Measurements from ENCODE around the gene GYS1.
A peak's percentile ranks its signal among the peaks of the same experiment; 100 is the strongest.

The GYS1 gene

GRCh38 chr19:48999481-49000325 lies 6.6 kb upstream of the GYS1 start:
- peaks cover 48% of the 10 kb centered on the region for H3K36me3 ChIP-seq (ENCODE audit: control insufficient read depth, insufficient read depth, low read length)
- H3K4me3 ChIP-seq (ENCODE audit: extremely low read depth, insufficient read depth, low read length, poor library complexity, severe bottlenecking): no peak overlapping the region
- WGBS, 2 experiments (ENCODE audit: insufficient coverage in 2 of 2): 45 to 49% methylated on average over 13 of the region's 16 CpGs
- H3K4me1 ChIP-seq (ENCODE audit: control insufficient read depth, insufficient read depth, low read length, poor library complexity, severe bottlenecking): peaks cover 3% of the 10 kb centered on the region
- no peaks in the 10 kb centered on the region for H3K9me3 ChIP-seq (ENCODE audit: control insufficient read depth, low read length)
- no peak overlapping the region for H3K27ac ChIP-seq (ENCODE audit: low read depth, low read length, severe bottlenecking)

GRCh38 chr19:48997972-48998371 lies 4.9 kb upstream of the GYS1 start:
- H3K4me3 ChIP-seq (ENCODE audit: extremely low read depth, insufficient read depth, low read length, poor library complexity, severe bottlenecking): no peak overlapping the region
- H3K27ac ChIP-seq (ENCODE audit: low read depth, low read length, severe bottlenecking): no peak overlapping the region
- H3K36me3 ChIP-seq (ENCODE audit: control insufficient read depth, insufficient read depth, low read length): peaks cover 31% of the 10 kb centered on the region
- 80 to 88% methylated on average over 4 to 5 of the region's 5 CpGs for WGBS, 2 experiments (ENCODE audit: insufficient coverage in 2 of 2)
- no peaks in the 10 kb centered on the region for H3K9me3 ChIP-seq (ENCODE audit: control insufficient read depth, low read length)
- H3K4me1 ChIP-seq (ENCODE audit: control insufficient read depth, insufficient read depth, low read length, poor library complexity, severe bottlenecking): peaks cover 7% of the 10 kb centered on the region

- Histone ChIP-seq H3K4me3 (ENCODE audit: extremely low read depth, insufficient read depth, low read length, poor library complexity, severe bottlenecking) (peak overlapping the region; percentile 98), H3K4me1 (ENCODE audit: control insufficient read depth, insufficient read depth, low read length, poor library complexity, severe bottlenecking) (peaks cover 16% of the 10 kb centered on the region), H3K27ac (ENCODE audit: low read depth, low read length, severe bottlenecking) (peak overlapping the region; percentile 80), H3K36me3 (ENCODE audit: control insufficient read depth, insufficient read depth, low read length) (peaks cover 20% of the 10 kb centered on the region), H3K9me3 (ENCODE audit: control insufficient read depth, low read length) (no peaks in the 10 kb centered on the region)
- 0 to 4% methylated on average over 6 to 7 of the region's 13 CpGs for WGBS, 2 experiments (ENCODE audit: insufficient coverage in 2 of 2)
Measured at GRCh38 chr19:48994035-48994386, 902 bp upstream of the GYS1 start.

- Histone ChIP-seq H3K4me3 (ENCODE audit: extremely low read depth, insufficient read depth, low read length, poor library complexity, severe bottlenecking) (peak overlapping the region; percentile 98), H3K36me3 (ENCODE audit: control insufficient read depth, insufficient read depth, low read length) (peaks cover 31% of the 10 kb centered on the region), H3K9me3 (ENCODE audit: control insufficient read depth, low read length) (no peaks in the 10 kb centered on the region), H3K27ac (ENCODE audit: low read depth, low read length, severe bottlenecking) (peak overlapping the region; percentile 65), H3K4me1 (ENCODE audit: control insufficient read depth, insufficient read depth, low read length, poor library complexity, severe bottlenecking) (peaks cover 16% of the 10 kb centered on the region)
- WGBS, 2 experiments (ENCODE audit: insufficient coverage in 2 of 2): 1 to 2% methylated on average over 18 to 20 of the region's 20 CpGs
Measured at GRCh38 chr19:48992581-48993174, 431 bp downstream of the GYS1 start.

GRCh38 chr19:48991873-48992580 lies 1.1 kb downstream of the GYS1 start:
- Histone ChIP-seq H3K4me3 (ENCODE audit: extremely low read depth, insufficient read depth, low read length, poor library complexity, severe bottlenecking) (peak overlapping the region; percentile 98), H3K4me1 (ENCODE audit: control insufficient read depth, insufficient read depth, low read length, poor library complexity, severe bottlenecking) (peaks cover 16% of the 10 kb centered on the region), H3K9me3 (ENCODE audit: control insufficient read depth, low read length) (no peaks in the 10 kb centered on the region), H3K27ac (ENCODE audit: low read depth, low read length, severe bottlenecking) (peak overlapping the region; percentile 5), H3K36me3 (ENCODE audit: control insufficient read depth, insufficient read depth, low read length) (peaks cover 34% of the 10 kb centered on the region)
- 23 to 38% methylated on average over 5 to 7 of the region's 8 CpGs for WGBS, 2 experiments (ENCODE audit: insufficient coverage in 2 of 2)

- peaks cover 16% of the 10 kb centered on the region for H3K4me1 ChIP-seq (ENCODE audit: control insufficient read depth, insufficient read depth, low read length, poor library complexity, severe bottlenecking)
- H3K27ac ChIP-seq (ENCODE audit: low read depth, low read length, severe bottlenecking): no peak overlapping the region
- peak overlapping the region; percentile 98 for H3K4me3 ChIP-seq (ENCODE audit: extremely low read depth, insufficient read depth, low read length, poor library complexity, severe bottlenecking)
- 94 to 97% methylated on average over 20 to 22 of the region's 22 CpGs for WGBS, 2 experiments (ENCODE audit: insufficient coverage in 2 of 2)
- H3K9me3 ChIP-seq (ENCODE audit: control insufficient read depth, low read length): no peaks in the 10 kb centered on the region
- peaks cover 43% of the 10 kb centered on the region for H3K36me3 ChIP-seq (ENCODE audit: control insufficient read depth, insufficient read depth, low read length)
Measured at GRCh38 chr19:48991011-48991609, 2.0 kb downstream of the GYS1 start.

GRCh38 chr19:48990400-48990799 lies 2.7 kb downstream of the GYS1 start:
- 89 to 96% methylated on average over 4 of the region's 4 CpGs for whole genome bisulfite sequencing, 2 experiments (ENCODE audit: insufficient coverage in 2 of 2)
- Histone ChIP-seq H3K4me3 (ENCODE audit: extremely low read depth, insufficient read depth, low read length, poor library complexity, severe bottlenecking) (no peak overlapping the region), H3K4me1 (ENCODE audit: control insufficient read depth, insufficient read depth, low read length, poor library complexity, severe bottlenecking) (peaks cover 16% of the 10 kb centered on the region), H3K36me3 (ENCODE audit: control insufficient read depth, insufficient read depth, low read length) (peaks cover 50% of the 10 kb centered on the region), H3K9me3 (ENCODE audit: control insufficient read depth, low read length) (no peaks in the 10 kb centered on the region), H3K27ac (ENCODE audit: low read depth, low read length, severe bottlenecking) (no peak overlapping the region)

- Histone ChIP-seq H3K9me3 (ENCODE audit: control insufficient read depth, low read length) (no peaks in the 10 kb centered on the region), H3K27ac (ENCODE audit: low read depth, low read length, severe bottlenecking) (no peak overlapping the region), H3K36me3 (ENCODE audit: control insufficient read depth, insufficient read depth, low read length) (peaks cover 56% of the 10 kb centered on the region), H3K4me3 (ENCODE audit: extremely low read depth, insufficient read depth, low read length, poor library complexity, severe bottlenecking) (no peak overlapping the region), H3K4me1 (ENCODE audit: control insufficient read depth, insufficient read depth, low read length, poor library complexity, severe bottlenecking) (peaks cover 14% of the 10 kb centered on the region)
- WGBS, 2 experiments (ENCODE audit: insufficient coverage in 2 of 2): 95 to 97% methylated on average over 12 of the region's 17 CpGs
Measured at GRCh38 chr19:48989701-48990291, 3.3 kb downstream of the GYS1 start.

- WGBS, 2 experiments (ENCODE audit: insufficient coverage in 2 of 2): 97 to 98% methylated on average over 4 to 9 of the region's 9 CpGs
- Histone ChIP-seq H3K27ac (ENCODE audit: low read depth, low read length, severe bottlenecking) (no peak overlapping the region), H3K4me3 (ENCODE audit: extremely low read depth, insufficient read depth, low read length, poor library complexity, severe bottlenecking) (no peak overlapping the region), H3K36me3 (ENCODE audit: control insufficient read depth, insufficient read depth, low read length) (peaks cover 62% of the 10 kb centered on the region), H3K4me1 (ENCODE audit: control insufficient read depth, insufficient read depth, low read length, poor library complexity, severe bottlenecking) (peaks cover 9% of the 10 kb centered on the region), H3K9me3 (ENCODE audit: control insufficient read depth, low read length) (no peaks in the 10 kb centered on the region)
Measured at GRCh38 chr19:48988860-48989259, 4.2 kb downstream of the GYS1 start.

GRCh38 chr19:48988286-48988685 lies 4.8 kb downstream of the GYS1 start:
- H3K9me3 ChIP-seq (ENCODE audit: control insufficient read depth, low read length): no peaks in the 10 kb centered on the region
- peaks cover 68% of the 10 kb centered on the region for H3K36me3 ChIP-seq (ENCODE audit: control insufficient read depth, insufficient read depth, low read length)
- 97 to 99% methylated on average over 4 to 5 of the region's 7 CpGs for WGBS, 2 experiments (ENCODE audit: insufficient coverage in 2 of 2)
- H3K4me3 ChIP-seq (ENCODE audit: extremely low read depth, insufficient read depth, low read length, poor library complexity, severe bottlenecking): no peak overlapping the region
- peaks cover 9% of the 10 kb centered on the region for H3K4me1 ChIP-seq (ENCODE audit: control insufficient read depth, insufficient read depth, low read length, poor library complexity, severe bottlenecking)
- H3K27ac ChIP-seq (ENCODE audit: low read depth, low read length, severe bottlenecking): no peak overlapping the region

All from mesodermal cell (in vitro differentiated cells).